GM19099 (cell line): ENCODE measurements around the gene FSD1.

ENCODE experiments used
- POLR2A ChIP-seq: IDR thresholded peaks from 3 replicates; pipeline ENCODE4 v1.6.1; 2011; ENCODE audit warnings: low read depth; ENCODE audit not compliant: insufficient read length; ENCODE audit errors: extremely low read depth

Gene FSD1

DNA sequence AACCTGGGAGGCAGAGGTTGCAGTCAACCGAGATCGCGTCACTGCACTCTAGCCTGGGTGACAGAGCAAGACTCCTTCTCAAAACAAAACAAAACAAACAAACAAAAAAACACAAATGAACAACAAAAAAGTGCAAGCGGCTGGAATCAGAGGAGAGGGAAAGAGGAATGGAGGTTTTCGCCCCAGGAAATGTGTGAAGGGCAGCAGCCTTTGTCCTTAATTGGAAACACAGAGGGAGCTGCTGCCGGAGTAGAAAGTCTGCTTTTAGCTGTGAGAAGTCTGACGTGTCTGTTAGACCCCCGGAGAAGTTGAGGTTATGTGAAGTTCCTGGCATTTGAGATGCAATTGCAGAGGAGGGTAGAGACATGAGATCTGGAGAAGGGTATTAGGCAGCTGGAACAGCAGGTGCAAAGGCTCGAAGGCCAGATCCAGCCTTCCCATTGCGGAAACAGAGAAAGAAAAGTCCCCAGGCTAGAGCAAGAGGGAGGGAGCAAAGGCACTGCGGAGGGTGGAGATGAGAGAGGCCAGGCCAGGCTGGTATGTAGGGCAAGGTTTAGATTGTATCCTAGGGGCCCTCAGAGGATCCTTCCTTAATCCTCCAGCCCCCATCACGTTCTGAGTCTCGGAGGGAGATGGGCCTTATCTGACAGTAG, 2.7 kb upstream of the FSD1 start:
- TF ChIP-seq POLR2A, result no peak

DNA sequence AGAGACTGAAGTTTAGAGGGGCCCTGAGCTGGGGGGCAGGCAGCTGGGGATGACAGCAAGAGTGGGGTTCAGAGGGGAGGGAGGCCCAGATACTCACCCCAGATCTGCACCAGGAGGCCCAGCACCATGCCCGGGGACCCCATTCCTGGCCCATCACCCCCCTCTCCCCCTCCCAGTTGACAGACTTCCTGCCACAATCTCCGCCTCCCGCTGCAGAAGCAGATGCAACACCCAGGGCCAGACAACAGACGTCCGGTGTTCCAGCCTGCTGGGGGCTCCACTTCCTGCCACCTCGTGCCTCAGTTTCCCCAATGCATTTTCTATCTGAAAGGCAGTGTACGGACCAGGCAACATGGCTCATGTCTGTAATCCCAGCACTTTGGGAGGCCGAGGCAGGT, 2.2 kb upstream of the FSD1 start, which contains the start of gene TMIGD2:
TSS of gene TMIGD2 (minus strand) at position 147 of the 398 bp plus-strand sequence. CDS start at position 143, 4 bp downstream.
- TF ChIP-seq POLR2A, result no peak

DNA sequence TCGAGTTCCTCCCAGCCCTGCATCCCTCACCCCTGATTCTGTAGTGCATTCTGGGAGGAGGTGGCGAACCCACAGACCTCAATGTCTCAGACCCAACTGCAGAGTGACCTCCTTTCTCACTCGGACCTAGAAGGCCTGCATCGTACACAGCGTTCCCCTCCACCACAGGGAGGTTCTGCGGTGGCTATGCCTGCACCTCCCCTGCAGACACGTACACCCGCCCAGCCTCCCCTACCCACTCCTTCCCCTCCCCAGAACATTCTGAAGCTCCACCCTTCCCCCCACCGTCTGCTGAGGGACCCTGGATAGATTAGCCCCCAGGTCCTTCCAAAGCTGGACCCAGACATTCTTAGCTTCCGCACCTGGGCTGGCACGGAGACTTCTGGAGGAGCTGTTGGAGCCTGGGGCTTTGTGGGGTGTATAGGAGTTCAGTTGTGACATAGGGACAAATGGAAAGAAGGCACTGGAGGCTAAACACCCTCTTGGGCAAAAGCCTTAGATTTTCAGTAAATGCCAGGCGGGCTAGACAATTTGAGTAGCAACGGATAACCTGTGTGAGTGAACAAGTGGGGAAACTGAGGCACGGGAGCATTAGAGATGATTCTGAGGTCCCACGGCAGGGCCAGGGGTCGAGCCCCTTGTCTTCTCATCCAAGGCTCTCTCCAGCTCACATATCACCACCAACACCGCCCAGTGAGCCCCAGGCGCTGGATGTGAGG, 420 bp upstream of the FSD1 start:
- TF ChIP-seq POLR2A, result no peak

DNA sequence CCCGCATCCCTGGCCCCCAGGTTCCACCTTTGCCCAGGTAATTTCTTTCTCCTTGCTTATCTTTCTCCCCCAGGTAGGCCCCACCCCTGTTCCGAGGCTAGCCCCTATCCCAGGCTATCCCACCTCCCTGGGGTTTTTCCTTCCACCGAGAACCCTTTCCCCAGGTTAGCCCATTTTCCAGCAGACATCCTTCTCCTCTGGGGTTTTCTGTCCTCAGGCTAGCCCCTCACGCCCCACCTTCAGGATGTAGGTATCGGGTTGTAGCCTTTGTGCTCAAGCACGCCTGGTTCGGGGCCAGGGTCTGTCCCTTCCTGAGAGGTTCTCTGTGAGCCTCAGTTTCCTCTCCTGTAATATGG, 837 bp downstream of the FSD1 start:
- TF ChIP-seq POLR2A, result no peak

DNA sequence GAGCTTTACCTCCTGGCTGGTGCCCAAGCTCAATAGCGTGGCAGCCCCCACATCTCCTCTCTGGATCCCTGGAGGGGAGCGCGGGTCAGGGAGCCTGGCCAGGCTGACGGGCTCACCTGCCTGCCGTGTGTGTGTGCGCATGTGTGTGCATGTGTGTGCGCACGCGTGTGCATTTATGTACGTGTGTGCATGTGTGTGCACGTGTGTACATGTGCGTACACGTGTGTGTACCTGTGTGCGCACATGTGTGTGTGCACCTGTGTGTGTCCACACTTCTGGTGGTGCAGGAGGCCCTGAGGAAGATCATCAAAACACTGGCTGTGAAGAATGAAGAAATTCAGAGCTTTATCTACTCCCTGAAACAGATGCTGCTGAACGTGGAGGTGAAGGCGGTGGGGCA, 1.3 kb downstream of the FSD1 start:
- TF ChIP-seq POLR2A, result no peak

DNA sequence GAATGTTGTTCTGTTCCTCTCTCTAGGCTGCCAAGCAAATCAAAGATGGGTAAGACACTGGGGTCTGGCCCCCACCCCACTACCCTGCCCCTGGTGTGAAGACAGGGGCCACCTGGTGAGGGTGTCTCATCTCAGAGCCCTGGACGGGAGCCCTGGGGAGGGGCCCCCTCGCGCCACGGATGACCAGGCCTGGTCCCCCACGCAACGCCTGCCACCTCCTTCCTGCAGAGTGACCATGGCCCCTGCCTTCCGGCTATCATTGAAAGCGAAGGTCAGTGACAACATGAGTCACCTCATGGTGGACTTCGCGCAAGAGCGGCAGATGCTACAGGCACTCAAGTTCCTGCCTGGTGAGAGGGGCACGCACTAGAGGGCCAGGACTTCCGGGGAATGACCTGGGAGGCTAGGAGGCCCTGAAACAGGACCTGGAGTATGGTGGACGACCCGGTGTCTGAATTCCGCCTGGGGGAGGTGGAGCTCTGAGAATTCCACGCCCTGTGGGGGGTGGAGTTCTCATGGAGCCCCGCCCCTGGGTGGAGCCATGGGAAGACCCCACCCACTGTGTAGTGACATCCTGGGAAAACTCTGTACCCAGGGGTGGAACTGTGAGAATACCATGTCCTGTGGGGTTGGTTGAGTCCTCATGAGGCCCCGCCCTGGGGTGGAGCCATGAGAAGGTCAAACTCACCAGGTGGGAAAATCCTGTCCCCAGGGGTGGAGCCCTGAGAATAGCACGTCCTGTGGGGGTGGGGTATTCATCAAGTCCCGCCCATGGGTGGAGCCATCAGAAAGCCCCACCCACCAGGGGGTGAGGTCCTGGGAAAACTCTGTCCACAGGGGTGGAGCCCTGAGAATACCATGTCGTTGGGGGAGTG, 6.1 kb downstream of the FSD1 start:
- TF ChIP-seq POLR2A, result no peak

DNA sequence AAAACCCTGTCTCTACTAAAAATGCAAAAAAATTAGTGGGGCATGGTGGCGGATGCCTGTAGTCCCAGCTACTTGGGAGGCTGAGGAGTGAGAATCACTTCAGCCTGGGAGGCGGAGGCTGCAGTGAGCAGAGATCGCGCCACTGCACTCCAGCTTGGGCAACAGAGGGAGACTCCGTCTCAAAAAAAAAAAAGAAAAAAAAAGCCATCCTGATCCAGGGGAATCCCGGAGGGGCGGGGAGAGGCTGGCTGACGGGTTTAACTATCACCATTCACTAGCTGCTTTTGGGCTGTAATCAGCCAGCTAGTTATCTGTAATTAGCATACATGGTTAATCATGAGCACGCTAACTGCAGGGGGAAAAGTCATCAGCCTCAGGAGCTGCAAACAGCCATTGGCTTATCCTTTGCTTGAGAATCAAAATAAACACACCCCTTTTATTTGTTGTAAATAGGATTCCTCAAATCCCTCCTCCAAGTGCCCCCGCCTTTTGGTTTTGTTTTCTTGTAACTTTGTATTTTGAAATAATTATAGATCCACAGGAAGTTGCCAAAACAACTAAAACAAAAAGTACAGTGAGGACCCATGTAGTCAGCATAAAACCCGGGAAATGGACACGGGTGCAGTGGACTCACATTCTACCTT, 9.6 kb downstream of the FSD1 start:
- TF ChIP-seq POLR2A, result no peak

DNA sequence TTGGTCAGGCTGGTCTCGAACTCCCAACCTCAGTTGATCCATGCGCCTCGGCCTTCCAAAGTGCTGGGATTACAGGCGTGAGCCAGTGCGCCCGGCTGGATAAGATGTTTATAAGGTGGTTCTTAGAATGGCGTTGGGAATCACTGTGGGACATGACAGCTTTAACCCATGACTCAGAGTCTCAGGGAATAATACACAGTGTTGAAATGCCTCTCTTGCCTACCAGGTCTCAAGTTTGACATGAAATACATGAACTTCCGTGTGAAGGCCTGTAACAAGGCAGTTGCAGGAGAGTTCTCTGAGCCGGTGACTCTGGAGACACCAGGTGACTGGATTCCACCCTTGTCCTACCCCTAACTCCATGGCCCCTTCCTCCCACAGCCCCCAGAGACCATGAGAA, 12.6 kb downstream of the FSD1 start:
- TF ChIP-seq POLR2A, result no peak

DNA sequence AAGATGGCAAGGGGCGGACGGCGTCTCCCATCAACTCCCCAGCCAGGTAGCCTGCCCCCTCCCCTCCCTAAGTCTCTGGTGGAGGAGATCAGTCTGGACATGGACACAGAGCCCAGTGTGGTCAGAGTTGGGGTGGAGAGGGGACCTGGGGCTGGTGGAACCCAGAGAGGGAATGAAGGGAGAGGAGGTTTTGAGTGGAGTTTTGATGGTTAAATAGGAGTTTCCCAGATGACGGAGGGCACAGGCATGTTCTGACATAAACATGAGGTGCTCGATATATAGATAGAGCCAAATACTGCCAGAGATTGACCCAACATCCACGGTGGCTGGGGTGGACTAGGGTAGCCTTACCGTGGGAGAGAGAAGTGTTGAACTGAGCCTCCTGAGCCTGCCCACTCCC, 14.1 kb downstream of the FSD1 start:
- no peak for TF ChIP-seq POLR2A

DNA sequence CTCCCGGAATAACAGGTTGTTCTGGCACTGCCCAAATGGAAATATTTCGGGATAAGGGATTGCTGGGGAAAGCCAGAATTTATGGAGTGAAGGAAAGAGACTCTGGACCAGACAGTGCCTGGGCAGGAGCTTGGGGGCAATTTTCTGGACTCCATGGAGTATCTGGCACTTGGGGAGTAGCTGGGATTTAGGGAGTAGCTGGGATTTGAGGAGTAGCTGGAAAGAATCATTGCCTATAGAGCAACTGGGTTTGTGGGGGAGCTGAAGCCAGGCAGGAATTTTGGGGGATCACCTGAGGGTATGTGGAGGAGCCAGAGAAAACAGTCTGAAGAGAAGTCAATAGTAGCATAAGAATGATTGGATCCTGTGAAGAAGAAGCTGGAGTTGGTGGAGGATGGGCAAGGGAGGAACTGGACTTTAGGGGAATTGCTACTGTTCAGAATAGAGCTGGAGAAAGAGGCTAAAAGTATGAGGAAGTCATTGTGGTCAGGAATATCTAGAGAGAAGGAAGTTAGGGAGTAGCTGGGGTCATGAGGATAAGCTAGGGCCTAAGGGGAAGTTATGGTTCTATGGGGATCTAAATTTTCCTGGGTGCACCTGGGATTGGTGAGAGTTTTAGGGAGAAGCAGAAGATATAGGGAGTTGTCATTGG, 14.8 kb downstream of the FSD1 start:
- TF ChIP-seq POLR2A, result no peak

DNA sequence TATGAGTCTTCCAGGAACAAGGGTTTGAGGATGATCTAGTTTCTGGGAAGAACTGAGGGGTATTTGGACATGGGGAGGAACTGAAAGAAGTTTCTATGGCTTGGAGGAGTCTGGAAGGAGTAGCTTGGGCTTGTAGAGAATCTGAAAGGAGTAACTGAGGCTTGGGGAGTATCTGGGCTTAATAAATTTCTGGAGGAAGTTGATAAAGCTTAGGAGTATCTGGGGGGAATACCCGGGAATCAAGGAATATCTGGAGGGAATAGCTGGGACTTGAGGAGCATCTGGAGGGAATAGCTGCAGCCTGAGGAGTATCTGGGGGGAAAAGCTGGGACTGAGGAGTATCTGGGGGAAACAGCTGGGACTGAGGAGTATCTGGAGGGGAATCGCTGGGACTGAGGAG, 16.0 kb downstream of the FSD1 start:
- TF ChIP-seq POLR2A, result no peak

DNA sequence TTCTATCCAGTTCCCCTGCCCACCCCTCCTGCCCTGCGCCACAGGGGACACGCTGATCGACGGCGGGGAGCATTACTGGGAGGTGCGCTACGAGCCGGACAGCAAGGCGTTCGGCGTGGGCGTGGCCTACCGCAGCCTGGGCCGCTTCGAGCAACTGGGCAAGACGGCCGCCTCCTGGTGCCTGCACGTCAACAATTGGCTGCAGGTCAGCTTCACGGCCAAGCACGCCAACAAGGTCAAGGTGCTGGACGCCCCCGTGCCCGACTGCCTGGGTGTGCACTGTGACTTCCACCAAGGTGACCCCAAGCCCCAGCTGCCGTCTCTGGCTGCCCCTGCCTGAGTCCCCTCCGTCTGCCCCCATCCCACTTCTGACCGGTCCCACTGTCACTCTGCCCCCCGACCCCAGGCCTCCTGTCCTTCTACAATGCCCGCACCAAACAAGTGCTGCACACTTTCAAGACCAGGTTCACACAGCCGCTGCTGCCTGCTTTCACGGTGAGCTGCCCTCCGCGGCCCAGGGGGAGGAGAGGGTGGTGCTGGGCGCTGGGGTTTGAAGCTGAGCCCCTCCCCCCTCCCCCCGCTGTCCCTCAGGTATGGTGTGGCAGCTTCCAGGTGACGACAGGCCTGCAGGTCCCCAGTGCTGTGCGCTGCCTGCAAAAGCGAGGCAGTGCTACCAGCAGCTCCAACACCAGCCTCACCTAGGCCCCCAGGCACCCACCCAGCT, 18.7 kb downstream of the FSD1 start:
- no peak for TF ChIP-seq POLR2A

DNA sequence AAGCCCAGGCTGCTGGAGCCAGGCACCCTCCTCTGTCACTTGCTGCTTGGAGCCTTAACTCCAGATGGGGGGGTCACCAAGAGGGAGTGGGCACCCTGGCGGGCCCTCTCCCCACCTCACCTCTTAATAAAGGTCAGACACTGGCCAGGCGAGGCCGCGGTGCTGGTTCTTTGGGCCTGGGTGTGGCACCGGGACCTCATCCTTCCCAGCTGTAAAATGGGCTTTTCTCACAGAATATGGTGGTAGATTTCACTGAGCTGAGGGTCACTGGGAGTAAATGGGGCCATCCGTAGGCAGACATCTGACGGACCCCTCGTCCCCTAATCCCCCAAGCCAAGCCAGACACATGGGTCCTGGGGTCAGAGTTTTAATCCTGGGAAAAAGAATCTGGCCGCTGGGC, 19.3 kb downstream of the FSD1 start:
- no peak for TF ChIP-seq POLR2A

DNA sequence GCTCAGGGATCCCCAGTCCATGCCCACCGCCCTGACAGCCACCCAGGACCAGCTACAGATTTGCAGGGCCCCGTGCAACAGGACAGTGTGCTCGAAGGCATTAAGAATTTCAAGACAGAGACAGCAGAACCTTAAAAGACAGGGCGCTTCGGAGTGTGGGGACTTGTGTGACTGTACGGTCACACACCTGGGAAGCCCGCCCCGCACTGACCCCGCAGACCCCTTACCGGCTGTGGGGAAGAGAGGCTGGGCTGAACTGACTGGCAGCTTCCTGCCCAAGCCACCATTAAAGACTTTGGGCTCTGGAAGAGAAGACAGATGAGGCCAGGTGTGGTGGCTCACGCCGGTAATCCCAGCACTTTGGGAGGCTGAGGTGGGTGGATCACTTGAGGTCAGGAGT, 19.8 kb downstream of the FSD1 start:
- TF ChIP-seq POLR2A, result no peak
